MM.1S (cell line): ENCODE data around the gene IQCF5.
"Not testable (repeated sequence)": the region's sequence is repeated elsewhere in the genome, so short reads cannot be mapped to it uniquely, and the experiment has no call there.

Source experiments
- DNase-seq: peaks from one replicate; pipeline ENCODE4 v3.0.0-alpha.2; 2015
- H2AFZ ChIP-seq: fragments of 300-600 bp; sonication (generic); 2 replicates; pipeline ENCODE4 v1.6.0; 2016; ENCODE audit warnings: antibody characterized with exemption, low read length
- H3F3A ChIP-seq: fragments of 300-600 bp; sonication (generic); 2 replicates; pipeline ENCODE4 v1.6.1; 2016; ENCODE audit warnings: mild to moderate bottlenecking, antibody characterized with exemption, low read length, moderate library complexity, mixed read lengths; ENCODE audit not compliant: insufficient read depth
- H3K27ac ChIP-seq: fragments of 300-600 bp; sonication (generic); 2 replicates; pipeline ENCODE4 v1.5.1; 2016; ENCODE audit warnings: mild to moderate bottlenecking, low read length
- H3K27me3 ChIP-seq: fragments of 300-600 bp; sonication (generic); replicated peaks from 2 replicates; pipeline ENCODE4 v1.6.0; 2016; ENCODE audit warnings: low read length; ENCODE audit not compliant: insufficient read depth
- H3K36me3 ChIP-seq: fragments of 300-600 bp; sonication (generic); replicated peaks from 2 replicates; pipeline ENCODE4 v1.6.1; 2016; ENCODE audit warnings: mild to moderate bottlenecking, low read length, mixed read lengths; ENCODE audit not compliant: insufficient read depth
- H3K4me1 ChIP-seq: fragments of 300-600 bp; sonication (generic); 2 replicates; pipeline ENCODE4 v1.6.1; 2016; ENCODE audit warnings: low read length, mixed read lengths
- H3K4me2 ChIP-seq: fragments of 300-600 bp; sonication (generic); 2 replicates; pipeline ENCODE4 v1.6.0; 2016; ENCODE audit warnings: low read depth, low read length
- H3K4me3 ChIP-seq: fragments of 300-600 bp; sonication (generic); 2 replicates; pipeline ENCODE4 v1.5.1; 2016; ENCODE audit warnings: low read length, mixed read lengths
- H3K79me2 ChIP-seq: fragments of 300-600 bp; sonication (generic); 2 replicates; pipeline ENCODE4 v1.6.1; 2016; ENCODE audit warnings: mixed run types, low read length, mixed read lengths
- H3K9ac ChIP-seq: fragments of 300-600 bp; sonication (generic); 2 replicates; pipeline ENCODE4 v1.6.1; 2016; ENCODE audit warnings: low read length, mixed read lengths
- H3K9me2 ChIP-seq: fragments of 300-600 bp; sonication (generic); replicated peaks from 2 replicates; pipeline ENCODE4 v1.6.1; 2016; ENCODE audit warnings: mild to moderate bottlenecking, low read length, mixed read lengths; ENCODE audit not compliant: insufficient read depth
- H3K9me3 ChIP-seq: fragments of 300-600 bp; sonication (generic); replicated peaks from 2 replicates; pipeline ENCODE4 v1.6.1; 2016; ENCODE audit warnings: mild to moderate bottlenecking, low read length, mixed read lengths; ENCODE audit not compliant: insufficient read depth
- H4K20me1 ChIP-seq: fragments of 300-600 bp; sonication (generic); 2 replicates; pipeline ENCODE4 v1.6.1; 2016; ENCODE audit warnings: mild to moderate bottlenecking, low read length, moderate library complexity, mixed read lengths; ENCODE audit not compliant: insufficient read depth
- EZH2 ChIP-seq: fragments of 300-600 bp; sonication (generic); optimal IDR thresholded peaks from 2 replicates; pipeline ENCODE3; 2017; ENCODE audit warnings: low read depth, mild to moderate bottlenecking, antibody characterized with exemption, low read length, mixed read lengths
- EZH2phosphoT487 ChIP-seq: fragments of 300-600 bp; sonication (generic); IDR thresholded peaks from 2 replicates; pipeline ENCODE4 v1.6.1; 2018; ENCODE audit warnings: antibody characterized with exemption, low read length
- TF ChIP-seq, protein P1 (sequence below): fragments of 300-600 bp; sonication (generic); IDR thresholded peaks from 2 replicates; pipeline ENCODE4 v1.5.1; 2016; ENCODE audit warnings: antibody characterized with exemption, low read length, mixed read lengths

Gene IQCF5

DNA sequence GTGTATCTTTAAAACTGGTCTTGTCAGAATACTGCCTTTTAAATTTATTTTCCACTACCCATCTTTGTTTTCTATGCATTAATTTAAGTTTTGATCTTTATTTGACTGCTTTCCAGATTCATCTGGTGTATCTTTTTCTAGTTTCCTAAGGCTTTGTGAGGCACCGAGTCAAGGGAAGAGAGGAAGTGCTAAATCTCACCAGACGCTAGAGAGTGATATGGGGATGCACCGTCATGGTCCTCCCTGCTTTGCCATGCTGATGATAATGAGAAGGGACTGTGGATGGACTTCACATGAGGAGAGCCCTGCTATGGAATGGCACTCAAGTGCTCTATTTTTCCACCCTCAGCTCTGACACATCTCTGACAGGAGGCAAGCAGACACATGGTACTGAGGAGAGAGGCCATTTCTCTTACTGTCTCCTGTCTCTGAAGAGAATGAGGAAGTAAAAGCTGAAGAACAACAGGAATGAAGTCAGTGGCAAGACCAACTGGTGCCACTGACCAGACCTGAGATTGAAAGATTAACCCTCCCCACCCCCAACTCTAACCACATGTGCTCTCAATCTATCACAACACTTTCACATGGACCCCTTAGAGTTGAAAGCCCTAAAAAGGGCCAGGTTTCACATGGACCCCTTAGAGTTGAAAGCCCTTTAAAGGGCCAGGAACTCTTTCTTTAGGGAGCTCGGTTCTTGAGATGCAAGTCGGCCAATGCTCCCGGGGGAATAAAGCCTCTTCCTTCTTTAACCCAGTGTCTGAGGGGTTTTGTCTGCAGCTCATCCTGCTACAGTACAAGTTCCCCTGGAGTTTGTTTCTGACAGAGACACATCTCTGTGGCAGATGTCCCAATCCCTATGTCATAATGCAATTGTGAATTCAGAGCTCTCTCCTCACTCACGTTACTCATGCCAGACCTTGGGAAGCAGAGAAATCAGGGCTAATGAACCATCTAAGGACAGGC, 14.4 kb downstream of the IQCF5 start, which contains the start of gene IQCF2:
TSS of gene IQCF2 (plus strand) at position 913 of the 963 bp plus-strand sequence. CDS start 52 bp downstream, outside the sequence.
- Histone ChIP-seq H3K36me3 (no peaks in the 10 kb centered on the region), H4K20me1 (no peaks in the 10 kb centered on the region), H2AFZ (no peak within 1 kb of the TSS), H3F3A (no peaks in the 10 kb centered on the region), H3K4me3 (no peak within 1 kb of the TSS), H3K9me2 (no peaks in the 10 kb centered on the region), H3K9me3 (no peaks in the 10 kb centered on the region), H3K27me3 (no peaks in the 10 kb centered on the region), H3K9ac (no peak within 1 kb of the TSS), H3K4me2 (no peak within 1 kb of the TSS), H3K4me1 (no peaks in the 10 kb centered on the region), H3K79me2 (no peaks in the 10 kb centered on the region), H3K27ac (no peak within 1 kb of the TSS)
- TF ChIP-seq, protein P1, sequence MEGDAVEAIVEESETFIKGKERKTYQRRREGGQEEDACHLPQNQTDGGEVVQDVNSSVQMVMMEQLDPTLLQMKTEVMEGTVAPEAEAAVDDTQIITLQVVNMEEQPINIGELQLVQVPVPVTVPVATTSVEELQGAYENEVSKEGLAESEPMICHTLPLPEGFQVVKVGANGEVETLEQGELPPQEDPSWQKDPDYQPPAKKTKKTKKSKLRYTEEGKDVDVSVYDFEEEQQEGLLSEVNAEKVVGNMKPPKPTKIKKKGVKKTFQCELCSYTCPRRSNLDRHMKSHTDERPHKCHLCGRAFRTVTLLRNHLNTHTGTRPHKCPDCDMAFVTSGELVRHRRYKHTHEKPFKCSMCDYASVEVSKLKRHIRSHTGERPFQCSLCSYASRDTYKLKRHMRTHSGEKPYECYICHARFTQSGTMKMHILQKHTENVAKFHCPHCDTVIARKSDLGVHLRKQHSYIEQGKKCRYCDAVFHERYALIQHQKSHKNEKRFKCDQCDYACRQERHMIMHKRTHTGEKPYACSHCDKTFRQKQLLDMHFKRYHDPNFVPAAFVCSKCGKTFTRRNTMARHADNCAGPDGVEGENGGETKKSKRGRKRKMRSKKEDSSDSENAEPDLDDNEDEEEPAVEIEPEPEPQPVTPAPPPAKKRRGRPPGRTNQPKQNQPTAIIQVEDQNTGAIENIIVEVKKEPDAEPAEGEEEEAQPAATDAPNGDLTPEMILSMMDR, result no peak
- TF ChIP-seq EZH2 (no peak), EZH2phosphoT487 (no peak)
- DNase-seq, result no peak

DNA sequence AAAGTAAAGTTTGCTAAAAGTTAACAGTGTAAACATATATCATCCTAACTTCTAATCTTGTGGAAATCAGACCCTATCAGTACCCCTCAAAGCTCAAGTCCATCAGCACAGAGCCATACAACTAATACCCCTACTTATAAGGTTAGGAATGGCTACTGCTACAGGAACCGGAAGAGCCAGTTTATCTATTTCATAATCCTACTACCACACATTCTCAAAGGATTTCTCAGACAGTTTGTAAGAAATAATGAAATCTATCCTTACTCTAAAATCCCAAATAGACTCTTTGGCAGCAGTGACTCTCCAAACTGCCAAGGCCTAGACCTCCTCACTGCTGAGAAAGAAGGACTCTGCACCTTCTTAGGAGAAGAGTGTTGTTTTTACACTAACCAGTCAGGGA, 20.0 kb downstream of the IQCF5 start:
- H2AFZ ChIP-seq, DNase-seq, H3K36me3 ChIP-seq, H3K9me2 ChIP-seq, H4K20me1 ChIP-seq, H3K4me1 ChIP-seq, H3K4me2 ChIP-seq, H3K9me3 ChIP-seq, H3K4me3 ChIP-seq, H3K27ac ChIP-seq, H3K9ac ChIP-seq, H3K27me3 ChIP-seq, H3F3A ChIP-seq, H3K79me2 ChIP-seq: not testable (repeated sequence)

DNA sequence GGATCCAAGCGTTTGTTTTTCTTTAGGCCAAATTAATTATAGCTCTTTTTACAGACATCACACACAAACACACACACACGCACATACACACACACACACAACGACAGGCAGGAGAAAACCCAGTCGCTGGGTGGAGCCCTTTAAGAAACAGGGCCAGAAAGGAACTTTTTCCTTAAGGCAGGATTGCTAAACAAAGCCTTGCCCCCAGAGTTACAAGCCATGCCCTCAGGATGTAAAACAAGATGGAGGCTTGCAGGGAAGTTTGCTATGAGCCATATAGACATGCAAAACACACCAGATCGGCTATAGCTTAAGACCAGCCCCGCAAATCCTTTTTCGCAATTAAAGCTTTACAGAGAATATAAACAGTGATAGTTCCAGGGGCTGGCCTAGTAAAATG, 30.3 kb downstream of the IQCF5 start:
- DNase-seq, result no peak
- no peak overlapping the region for H2AFZ ChIP-seq

DNA sequence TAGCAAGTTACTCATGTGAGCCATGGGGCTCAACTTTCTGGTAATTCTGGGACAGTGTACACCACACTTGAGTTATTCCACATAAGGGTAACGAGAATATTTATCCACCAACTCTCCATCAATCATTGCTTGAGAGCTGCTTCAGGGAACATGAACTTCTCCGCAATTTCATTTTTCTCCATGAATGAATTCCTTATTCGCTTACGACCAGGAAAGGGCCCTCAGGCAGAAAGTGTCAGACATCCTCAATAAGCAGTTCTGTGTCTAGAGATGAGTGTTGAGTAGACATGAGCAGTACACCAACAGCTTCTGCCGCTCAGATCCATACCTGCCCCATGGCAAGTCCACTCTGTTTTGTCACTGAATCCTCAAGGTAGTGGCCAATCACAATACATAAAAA, 38.8 kb downstream of the IQCF5 start:
- no peak overlapping the region for H3K4me2 ChIP-seq
- no peaks in the 10 kb centered on the region for H3K9me2 ChIP-seq
- no peaks in the 10 kb centered on the region for H3K36me3 ChIP-seq
- H4K20me1 ChIP-seq, result no peaks in the 10 kb centered on the region
- DNase-seq, result no peak
- TF ChIP-seq, protein P1, result no peak
- TF ChIP-seq EZH2, result no peak
- TF ChIP-seq EZH2phosphoT487, result no peak
- no peaks in the 10 kb centered on the region for H3K27me3 ChIP-seq
- no peaks in the 10 kb centered on the region for H3K79me2 ChIP-seq
- no peak overlapping the region for H2AFZ ChIP-seq
- no peak overlapping the region for H3K9ac ChIP-seq
- no peak overlapping the region for H3K4me3 ChIP-seq
- H3F3A ChIP-seq, result no peaks in the 10 kb centered on the region
- no peak overlapping the region for H3K27ac ChIP-seq
- H3K9me3 ChIP-seq, result no peaks in the 10 kb centered on the region
- no peaks in the 10 kb centered on the region for H3K4me1 ChIP-seq

More for the DNA sequence above, 30.3 kb downstream of the IQCF5 start:
- H3K36me3 ChIP-seq, result no peaks in the 10 kb centered on the region
- no peaks in the 10 kb centered on the region for H3F3A ChIP-seq
- TF ChIP-seq EZH2phosphoT487, result no peak
- no peak overlapping the region for H3K4me3 ChIP-seq
- H3K9ac ChIP-seq, result no peak overlapping the region
- no peaks in the 10 kb centered on the region for H3K9me2 ChIP-seq
- H3K79me2 ChIP-seq, result no peaks in the 10 kb centered on the region
- H4K20me1 ChIP-seq, result no peaks in the 10 kb centered on the region
- H3K4me2 ChIP-seq, result no peak overlapping the region
- H3K27ac ChIP-seq, result no peak overlapping the region
- H3K9me3 ChIP-seq, result no peaks in the 10 kb centered on the region
- no peaks in the 10 kb centered on the region for H3K4me1 ChIP-seq
- no peaks in the 10 kb centered on the region for H3K27me3 ChIP-seq
